GM18511 (cell line): Measurements from ENCODE around the gene SYNDIG1.

Source experiments
- ATAC-seq: cut with Tn5 transposase; IDR thresholded peaks from one replicate; pipeline ENCODE4 v1.9.1; 2021; ENCODE audit warnings: mild to moderate bottlenecking, moderate library complexity; ENCODE audit not compliant: unreplicated experiment

Gene SYNDIG1

GRCh38 chr20:24672181-24672880 lies 202.9 kb downstream of the SYNDIG1 start:
- ATAC-seq, result no peak

- no peak for ATAC-seq
Measured at GRCh38 chr20:24672886-24673677, 203.7 kb downstream of the SYNDIG1 start.

DNA sequence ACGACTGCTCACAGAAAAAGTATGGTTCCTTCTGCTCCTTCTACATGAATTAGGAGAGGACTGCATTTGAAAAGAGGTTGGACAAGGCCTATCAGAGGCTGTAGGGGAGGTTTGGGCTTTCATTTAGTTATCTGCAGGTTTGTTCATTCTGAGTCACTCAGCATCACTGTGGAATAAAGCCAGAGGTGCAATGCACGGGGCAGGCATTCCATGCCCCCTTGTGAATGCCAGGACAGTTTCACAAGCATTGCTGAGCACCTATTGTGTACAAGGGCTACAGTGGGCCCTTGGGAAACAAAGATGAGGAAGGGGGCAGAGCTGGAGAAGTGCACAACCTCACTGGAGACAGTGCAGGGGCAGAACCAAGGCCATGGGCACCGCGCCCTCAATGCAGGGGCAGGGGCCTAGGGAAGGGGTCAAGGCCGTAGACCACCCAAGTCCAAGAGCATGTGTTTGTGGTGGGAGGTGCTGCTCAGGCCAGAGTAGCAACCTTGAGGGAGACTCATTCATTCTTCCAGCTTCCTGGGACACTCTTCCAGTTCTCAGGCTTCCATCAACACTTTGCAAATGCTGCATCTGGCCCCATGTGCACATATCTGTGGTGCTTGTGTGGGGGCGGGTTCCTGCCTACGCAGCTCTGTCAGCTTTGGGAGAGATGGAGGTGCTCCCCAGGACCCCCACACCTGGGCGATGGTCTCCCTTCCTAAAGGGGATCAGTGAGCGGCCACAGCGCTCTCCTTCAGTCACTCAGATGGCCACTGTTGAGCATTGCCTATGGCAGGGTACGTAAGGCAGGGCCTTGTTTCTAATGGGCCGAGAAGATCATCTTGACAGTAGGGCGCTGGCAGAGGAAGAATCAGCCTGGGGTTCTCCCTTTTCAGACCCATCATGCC lies 204.5 kb downstream of the SYNDIG1 start:
- no peak for ATAC-seq

GRCh38 chr20:24674921-24675605 lies 205.6 kb downstream of the SYNDIG1 start:
- no peak for ATAC-seq

- ATAC-seq, result no peak
Measured at GRCh38 chr20:24675651-24676352, 206.4 kb downstream of the SYNDIG1 start.

DNA sequence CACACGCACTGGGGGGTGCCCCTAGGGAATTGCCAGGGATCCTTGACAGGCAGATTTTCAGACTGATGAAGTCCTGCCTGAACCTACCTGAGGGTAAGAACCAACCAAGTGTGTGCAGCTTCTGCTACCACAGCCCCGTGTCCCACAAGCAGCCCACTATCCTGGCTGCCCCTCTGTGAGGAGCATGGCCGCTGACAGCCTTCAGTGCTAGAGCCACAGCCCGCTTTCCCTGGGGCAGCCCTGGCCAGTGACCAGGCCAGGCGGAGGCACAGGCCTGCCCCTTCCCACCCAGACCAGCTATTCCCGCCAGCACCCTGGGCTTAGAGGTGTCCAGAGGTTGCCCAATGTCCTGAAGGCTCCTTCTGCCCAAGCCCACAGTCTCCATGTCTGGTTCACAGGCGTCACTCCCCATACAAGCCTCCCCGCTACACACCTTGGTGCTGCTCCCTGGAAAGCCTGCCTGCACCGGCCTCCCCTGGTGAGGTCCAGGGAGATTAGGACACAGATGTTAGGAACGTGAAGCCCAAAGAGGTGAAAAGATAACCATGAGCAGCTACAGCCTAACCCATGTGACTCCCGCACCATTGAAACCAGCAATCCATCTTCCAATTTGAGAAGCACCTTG lies 207.0 kb downstream of the SYNDIG1 start:
- no peak for ATAC-seq

DNA sequence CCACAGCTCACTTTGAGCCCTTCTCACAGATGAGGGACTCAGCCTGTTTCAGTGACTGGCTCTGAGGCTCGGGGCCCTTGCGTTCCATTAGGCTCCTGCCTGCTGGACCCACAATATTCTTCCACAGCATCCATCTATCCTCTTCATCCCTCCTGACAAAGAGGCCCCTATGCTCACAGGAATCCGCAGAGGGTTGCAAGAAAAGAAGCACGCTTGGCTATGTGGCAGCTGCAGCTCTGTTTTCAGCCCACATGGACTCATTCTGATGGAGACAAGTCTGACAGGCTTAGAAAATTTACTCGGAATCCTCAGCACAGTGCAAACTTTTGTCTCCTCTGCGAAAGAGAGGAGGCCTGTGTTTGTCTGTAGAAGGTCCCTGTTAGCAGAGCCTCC lies 207.5 kb downstream of the SYNDIG1 start:
- ATAC-seq, result no peak

DNA sequence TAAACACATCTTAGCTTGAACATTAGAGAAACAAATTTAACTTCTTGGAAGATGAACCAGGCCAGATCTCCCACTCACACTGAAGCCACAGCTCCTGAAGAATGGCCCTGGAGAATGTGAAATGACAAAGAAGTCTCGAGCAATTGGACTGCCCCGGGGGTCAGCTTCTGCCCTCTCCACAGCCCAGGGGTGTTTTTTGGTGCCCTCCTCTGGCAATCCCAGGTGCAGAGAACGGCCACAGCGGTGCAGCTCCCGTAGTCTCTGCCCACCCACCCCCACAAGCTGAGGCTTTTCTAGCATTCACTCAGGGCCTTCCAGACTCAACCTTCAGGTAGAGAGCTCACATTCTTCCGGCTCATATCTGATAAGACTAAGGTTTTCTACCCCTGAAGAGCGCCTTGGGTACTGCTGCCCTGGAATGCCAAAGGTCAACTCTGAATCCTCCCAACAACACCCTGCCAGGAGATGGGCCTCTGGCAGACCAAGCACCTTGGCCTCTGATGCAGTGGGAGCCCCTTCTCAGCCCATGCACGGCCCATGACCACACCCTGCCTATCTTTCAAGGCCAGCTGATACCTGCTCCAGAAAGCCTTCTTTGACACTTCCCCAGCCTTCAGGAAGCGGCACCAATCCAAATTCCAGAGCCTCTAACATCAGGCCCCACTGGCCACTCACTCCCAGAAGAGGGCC lies 208.3 kb downstream of the SYNDIG1 start:
- no peak for ATAC-seq

DNA sequence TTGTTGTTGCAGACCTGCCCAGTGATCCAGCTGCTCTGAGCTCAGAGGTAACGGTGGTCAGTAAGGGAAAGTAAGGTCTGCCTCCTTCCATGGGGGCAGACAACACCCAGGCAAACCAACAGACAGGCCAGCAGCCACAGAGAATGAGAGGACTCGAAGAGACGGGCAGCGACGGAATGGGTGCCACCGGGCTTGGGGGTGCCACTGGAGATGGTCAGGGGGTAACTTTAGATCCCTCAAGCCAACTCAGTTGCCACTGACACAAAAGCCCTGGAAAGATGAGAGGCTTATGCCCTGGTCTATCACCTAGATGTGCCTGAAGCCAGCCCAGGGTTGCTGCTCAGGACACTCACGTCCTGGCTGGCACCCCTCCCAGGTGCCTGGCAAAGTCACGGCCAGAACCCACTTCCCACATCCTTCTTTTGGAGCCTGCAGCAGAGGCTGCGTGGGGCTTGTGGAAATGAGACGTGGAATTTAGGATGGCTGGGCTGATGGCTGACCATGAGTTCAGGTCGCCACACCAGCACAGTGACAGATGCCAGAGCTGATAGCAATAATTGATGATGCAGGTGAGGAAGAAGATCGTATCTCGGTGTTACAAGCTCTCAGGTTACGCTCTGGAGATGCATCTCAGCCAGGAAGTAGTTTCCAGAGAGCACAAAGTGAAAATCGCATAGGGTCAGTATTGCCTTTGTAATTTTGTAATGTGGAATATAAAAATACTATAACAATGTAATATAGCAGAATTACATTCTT lies 209.1 kb downstream of the SYNDIG1 start:
- no peak for ATAC-seq

DNA sequence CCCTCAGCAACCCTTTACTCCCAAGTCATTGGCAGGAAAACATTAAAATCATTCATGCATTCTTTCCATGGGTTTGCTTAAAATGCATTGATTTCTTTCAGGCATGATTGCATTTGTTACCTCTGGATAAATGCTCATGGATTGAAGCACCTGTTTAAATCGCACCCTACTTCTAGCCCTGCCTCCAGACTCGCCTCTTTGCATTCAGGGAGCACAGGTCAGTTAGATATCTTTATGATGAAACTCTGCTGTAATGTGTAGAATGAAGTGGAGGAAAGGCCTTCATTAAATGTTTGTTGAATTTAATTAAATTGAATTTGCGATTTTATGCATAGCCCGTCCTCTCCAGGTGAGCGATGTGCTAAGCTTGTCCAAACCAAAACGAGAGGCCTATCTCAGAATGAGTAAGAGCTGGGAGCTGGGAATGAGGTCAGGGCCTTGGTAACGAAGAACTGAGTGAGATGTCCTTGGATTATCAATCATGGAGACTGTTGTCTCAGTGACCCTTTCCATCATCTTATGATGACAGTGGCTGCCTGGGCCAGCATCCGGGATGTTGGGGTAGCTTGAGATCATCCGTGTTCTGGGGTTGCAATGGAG lies 210.1 kb downstream of the SYNDIG1 start:
- no peak for ATAC-seq

GRCh38 chr20:24681634-24682495 lies 212.4 kb downstream of the SYNDIG1 start:
- ATAC-seq, result no peak

DNA sequence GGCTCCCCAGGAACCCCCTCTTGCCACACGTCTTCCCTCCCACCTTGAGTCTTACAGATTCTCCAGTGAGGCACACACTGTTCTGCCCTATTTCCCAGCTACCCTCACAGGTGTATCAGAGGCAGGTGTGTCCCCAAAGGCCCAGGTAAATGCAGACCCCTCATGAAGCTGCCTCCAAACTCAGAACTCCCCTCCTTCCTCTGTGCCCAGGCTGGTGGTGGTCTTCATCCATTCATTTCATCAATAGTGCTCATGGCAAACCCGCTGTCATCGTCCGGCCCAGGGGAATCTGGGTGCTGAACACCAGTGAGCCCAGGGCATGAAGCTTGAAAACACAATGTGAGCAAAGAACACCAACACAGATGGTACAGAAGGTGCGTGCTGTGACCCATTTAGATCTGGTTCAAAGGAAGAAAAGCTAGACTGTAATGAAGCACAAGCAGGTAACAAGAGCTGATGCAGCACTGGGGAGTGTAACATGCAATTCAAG lies 213.1 kb downstream of the SYNDIG1 start:
- no peak for ATAC-seq

DNA sequence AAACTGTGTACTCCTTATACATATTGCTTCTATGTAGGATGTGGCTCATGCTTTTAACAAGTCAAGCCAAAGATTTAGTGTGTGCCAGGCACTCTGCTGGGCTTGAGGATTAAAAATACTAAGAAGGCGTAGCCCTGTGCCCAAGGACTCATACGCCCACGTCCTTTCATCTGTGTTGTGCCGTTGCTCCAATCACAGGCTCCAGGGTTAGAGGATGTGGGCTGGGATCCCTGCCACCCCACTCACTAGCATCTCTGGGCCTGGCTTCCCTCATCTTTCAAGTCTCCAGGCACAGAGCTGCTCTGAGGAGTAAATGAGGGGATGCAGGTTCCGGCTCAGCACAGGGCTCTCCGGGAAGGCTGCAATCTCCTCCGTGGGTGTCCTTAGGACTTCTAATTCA lies 214.2 kb downstream of the SYNDIG1 start:
- ATAC-seq, result no peak

- ATAC-seq, result no peak
Measured at GRCh38 chr20:24684421-24684871, 215.0 kb downstream of the SYNDIG1 start.

DNA sequence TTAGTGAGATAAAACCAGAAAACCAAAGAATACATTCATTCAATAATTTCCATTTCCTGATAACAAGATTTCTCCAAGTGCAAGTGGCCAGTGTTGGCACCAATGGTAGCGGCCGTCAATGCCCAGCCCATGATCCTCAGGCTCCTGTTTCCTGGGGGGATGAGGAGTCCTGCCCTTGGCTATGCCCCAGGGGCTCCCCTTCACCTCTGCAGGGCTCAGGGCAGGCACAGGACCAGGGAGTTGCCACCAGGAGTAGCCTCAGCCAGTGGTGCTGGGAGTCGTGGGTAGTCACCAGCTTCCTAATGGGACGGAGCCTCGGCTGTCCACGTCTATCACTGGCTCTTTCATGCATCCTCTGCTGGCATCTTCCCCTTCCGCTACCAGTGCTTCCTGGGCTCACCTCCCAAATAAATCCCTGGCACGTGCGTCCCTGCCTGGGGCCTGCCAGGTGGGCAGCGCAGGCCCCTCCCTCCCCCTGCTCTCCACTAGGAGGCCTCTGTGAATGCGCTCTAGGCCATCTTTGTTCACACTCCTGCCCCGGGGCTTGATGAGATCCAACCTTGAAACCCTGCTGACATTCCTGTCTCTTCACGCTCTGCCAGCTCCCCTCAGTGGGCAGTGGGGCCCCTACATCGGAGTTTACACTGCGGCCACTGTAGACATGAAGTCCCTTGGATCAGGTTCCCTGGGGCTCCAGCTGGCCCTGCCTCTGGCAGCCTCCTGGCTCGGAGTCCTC lies 215.7 kb downstream of the SYNDIG1 start:
- ATAC-seq, result no peak

GRCh38 chr20:24685736-24686135 lies 216.3 kb downstream of the SYNDIG1 start:
- ATAC-seq, result no peak
